ENCODE data around the gene HDGFL2.

The HDGFL2 gene

DNA sequence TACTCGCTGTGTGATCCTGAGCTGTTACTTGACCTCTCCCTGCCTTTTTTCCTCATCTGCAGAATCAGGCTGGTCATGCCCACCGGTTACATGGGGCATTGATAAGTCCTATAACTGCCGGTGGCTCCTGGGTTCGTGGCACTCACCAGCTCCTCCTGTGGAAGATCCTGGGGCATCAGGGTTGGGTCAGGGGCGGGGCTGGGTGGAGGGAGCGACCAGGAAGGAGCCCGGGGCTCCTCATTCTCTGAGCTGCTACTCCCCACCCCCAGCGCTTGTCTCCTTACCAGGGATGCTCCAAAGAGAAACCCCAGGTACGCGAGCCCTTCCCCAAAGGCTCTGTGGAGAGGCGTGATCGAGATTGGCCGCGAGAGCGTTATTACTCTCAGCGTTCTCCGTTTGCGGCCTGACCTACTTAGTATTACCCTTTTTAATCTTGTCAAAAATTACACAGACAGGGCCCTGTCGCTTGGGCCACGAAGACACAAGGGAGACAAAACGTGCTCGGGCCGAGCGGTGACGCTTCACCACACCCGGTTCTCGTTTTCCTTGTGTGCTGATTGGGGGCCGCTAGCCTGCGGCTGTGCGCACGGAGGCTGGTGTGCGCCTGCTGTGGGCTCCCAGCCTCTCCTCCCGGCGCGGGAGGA, 10.7 kb downstream of the HDGFL2 start:
- no peak for DNase-seq (ENCODE audit: low read depth)

DNA sequence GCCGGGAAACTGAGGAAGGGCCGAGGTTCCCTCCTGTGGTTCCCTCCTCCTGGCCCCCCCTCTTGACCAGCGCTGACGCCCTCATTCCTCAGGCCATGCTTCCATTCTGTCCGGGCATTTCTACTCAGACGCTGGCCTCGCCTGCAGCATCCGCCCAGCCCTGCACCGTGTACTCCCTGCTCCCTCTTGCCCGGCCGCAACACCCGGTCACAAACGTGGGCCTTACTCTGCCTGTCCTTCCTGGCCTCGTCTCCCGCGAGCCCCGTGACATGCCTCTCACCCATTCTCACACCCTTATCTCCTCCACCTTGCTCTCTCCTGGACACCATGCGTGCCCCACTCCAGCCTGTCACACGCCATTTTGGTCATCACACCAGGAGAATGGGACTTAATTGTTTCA, 11.3 kb downstream of the HDGFL2 start:
- no peak overlapping the region for H3K4me3 ChIP-seq (ENCODE audit: control insufficient read depth, low read depth, low read length)
- no peak for TF ChIP-seq CTCF (conservative IDR thresholded peaks at IDR 0.05; ENCODE audit: control insufficient read depth, insufficient read depth, low read depth, low read length)
- DNase-seq (ENCODE audit: low read depth) = no peak

More for the DNA sequence above, 10.7 kb downstream of the HDGFL2 start:
- no peak for TF ChIP-seq CTCF (conservative IDR thresholded peaks at IDR 0.05; ENCODE audit: control insufficient read depth, insufficient read depth, low read depth, low read length)
- no peak overlapping the region for H3K4me3 ChIP-seq (ENCODE audit: control insufficient read depth, low read depth, low read length)

DNA sequence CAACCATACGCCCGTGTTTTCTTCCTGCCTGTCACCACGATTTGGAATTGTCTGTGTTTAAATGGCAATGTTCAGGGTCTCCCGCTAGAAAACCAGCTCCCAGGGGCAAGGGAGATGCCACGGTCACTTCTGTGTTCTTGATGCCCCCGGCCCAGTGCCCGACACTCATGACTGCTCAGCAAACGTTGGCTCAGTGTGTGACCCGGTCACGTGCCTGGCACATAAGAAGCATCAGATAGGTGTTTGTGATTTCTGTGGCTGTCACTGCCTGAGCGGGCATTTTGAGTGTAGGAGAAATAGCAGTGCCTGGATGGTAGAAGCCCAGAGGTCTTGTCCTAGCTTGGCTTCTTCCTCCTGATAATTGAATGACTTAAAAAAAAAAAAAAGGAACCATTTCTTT, 15.5 kb downstream of the HDGFL2 start:
- no peak overlapping the region for H3K4me3 ChIP-seq (ENCODE audit: control insufficient read depth, low read depth, low read length)
- no peak for TF ChIP-seq CTCF (conservative IDR thresholded peaks at IDR 0.05; ENCODE audit: control insufficient read depth, insufficient read depth, low read depth, low read length)
- DNase-seq (ENCODE audit: low read depth) = no peak

DNA sequence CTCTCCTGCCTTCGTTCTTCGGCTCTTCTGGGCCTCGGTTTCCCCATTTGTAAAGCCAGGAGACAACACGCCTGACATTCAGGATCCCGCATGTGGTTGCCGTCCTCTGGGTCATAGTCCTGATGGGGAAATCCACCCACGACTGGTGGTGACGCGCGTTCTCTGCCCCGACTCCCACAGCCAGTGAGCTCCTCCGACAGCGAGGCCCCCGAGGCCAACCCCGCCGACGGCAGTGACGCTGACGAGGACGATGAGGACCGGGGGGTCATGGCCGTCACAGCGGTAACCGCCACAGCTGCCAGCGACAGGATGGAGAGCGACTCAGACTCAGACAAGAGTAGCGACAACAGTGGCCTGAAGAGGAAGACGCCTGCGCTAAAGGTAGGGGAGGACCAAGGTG, 16.4 kb downstream of the HDGFL2 start:
- no peak for TF ChIP-seq CTCF (conservative IDR thresholded peaks at IDR 0.05; ENCODE audit: control insufficient read depth, insufficient read depth, low read depth, low read length)
- no peak for DNase-seq (ENCODE audit: low read depth)
- H3K4me3 ChIP-seq (ENCODE audit: control insufficient read depth, low read depth, low read length) = no peak overlapping the region

- no peak for DNase-seq (ENCODE audit: low read depth)
- no peak for TF ChIP-seq CTCF (conservative IDR thresholded peaks at IDR 0.05; ENCODE audit: control insufficient read depth, insufficient read depth, low read depth, low read length)
- H3K4me3 ChIP-seq (ENCODE audit: control insufficient read depth, low read depth, low read length) = no peak overlapping the region
Observed at GRCh38 chr19:4491446-4491845, 19.3 kb downstream of the HDGFL2 start.

GRCh38 chr19:4492337-4493103, 20.4 kb downstream of the HDGFL2 start:
- no peak for DNase-seq (ENCODE audit: low read depth)
- TF ChIP-seq CTCF (conservative IDR thresholded peaks at IDR 0.05; ENCODE audit: control insufficient read depth, insufficient read depth, low read depth, low read length) = no peak
- no peak overlapping the region for H3K4me3 ChIP-seq (ENCODE audit: control insufficient read depth, low read depth, low read length)

Measured in fibroblast of mammary gland (primary cell).